ENCODE measurements around the gene GPR37L1. TPM values are rescaled to one million over a fixed set of nuclear protein-coding genes. Genes with fewer than 3 reads are reported as not detected.

Gene GPR37L1
- total and polyA plus RNA-seq, 11 donors = 0.03 to 0.05 (median 0.04) TPM; not detected in 8

- Histone ChIP-seq H3K27me3 (peaks cover 0 to 16% (median 0%) of the 10 kb centered on the region in 9 donors), H3K27ac (no peak overlapping the region), H3K4me3 (no peak overlapping the region), H3K4me1 (peaks cover 0 to 8% (median 0%) of the 10 kb centered on the region in 12 donors), H3K36me3 (no peaks in the 10 kb centered on the region), H3K9me3 (no peaks in the 10 kb centered on the region)
- no peak for TF ChIP-seq POLR2A (IDR thresholded peaks at IDR 0.05)
- TF ChIP-seq CTCF (IDR thresholded peaks at IDR 0.05) = no peak
- DNase-seq (no peak), ATAC-seq (no peak)
- intact Hi-C loops (cut with DNase I) = loop anchor here in 1 of 10 donors (5.0 kb wide), 1 partner anchor 535 kb away; no protein-coding TSS in a partner anchor
- whole genome bisulfite sequencing, 4 donors = 84 to 93% (median 90%) methylated on average over 8 of the region's 8 CpGs
These were observed 59.5 kb downstream of the GPR37L1 start for GRCh38 chr1:202182040-202182877.

Other genes with a start within 250 kb of the GPR37L1 start
- 100 to 1,000 TPM in 6 of 9 donors, 10 to 100 TPM in 3; 66.5 to 262 (median 133) TPM for gene SHISA4, start 234.0 kb upstream of the GPR37L1 start, total RNA-seq
- gene SHISA4, start 234.0 kb upstream of the GPR37L1 start, polyA plus RNA-seq = 100 to 1,000 TPM in 1 of 2 donors, 10 to 100 TPM in 1; 53.2 to 101 TPM
- gene LMOD1, start 176.4 kb upstream of the GPR37L1 start, total RNA-seq = 10 to 100 TPM in 4 of 9 donors, 1 to 10 TPM in 5; 4.6 to 24.9 (median 10.0) TPM
- gene LMOD1, start 176.4 kb upstream of the GPR37L1 start, polyA plus RNA-seq = 10 to 100 TPM in 1 of 2 donors, 1 to 10 TPM in 1; 5.1 to 14.5 TPM
- gene TIMM17A, start 167.4 kb upstream of the GPR37L1 start, total RNA-seq = 100 to 1,000 TPM in 3 of 9 donors, 10 to 100 TPM in 6; 31.7 to 120 (median 86.0) TPM
- 100 to 1,000 TPM in 1 of 2 donors, 10 to 100 TPM in 1; 50.7 to 151 TPM for gene TIMM17A, start 167.4 kb upstream of the GPR37L1 start, polyA plus RNA-seq
- gene RNPEP, start 140.3 kb upstream of the GPR37L1 start, total RNA-seq = 10 to 100 TPM; 14.1 to 36.2 (median 18.1) TPM
- gene RNPEP, start 140.3 kb upstream of the GPR37L1 start, polyA plus RNA-seq = 10 to 100 TPM; 12.4 to 14.3 TPM
- 10 to 100 TPM in 1 of 9 donors, 1 to 10 TPM in 2, under 1 TPM in 4, not detected in 2; 0.32 to 42.5 (median 0.69) TPM for gene ELF3, start 112.3 kb upstream of the GPR37L1 start, total RNA-seq
- 1 to 10 TPM in 1 of 2 donors, under 1 TPM in 1; 0.15 to 3.9 TPM for gene ELF3, start 112.3 kb upstream of the GPR37L1 start, polyA plus RNA-seq
- gene ARL8A, start 21.8 kb downstream of the GPR37L1 start, total RNA-seq = 10 to 100 TPM; 33.0 to 86.4 (median 75.6) TPM
- gene ARL8A, start 21.8 kb downstream of the GPR37L1 start, polyA plus RNA-seq = 10 to 100 TPM; 22.6 to 35.5 TPM
- 10 to 100 TPM in 1 of 9 donors, 1 to 10 TPM in 3, under 1 TPM in 4, not detected in 1; 0.30 to 10.3 (median 0.86) TPM for gene PTPN7, start 37.7 kb downstream of the GPR37L1 start, total RNA-seq
- gene PTPN7, start 37.7 kb downstream of the GPR37L1 start, polyA plus RNA-seq = under 1 TPM; 0.19 to 0.36 TPM
- 1 to 10 TPM in 6 of 9 donors, under 1 TPM in 3; 0.29 to 3.5 (median 1.8) TPM for gene LGR6, start 70.9 kb downstream of the GPR37L1 start, total RNA-seq
- 1 to 10 TPM; 1.3 to 1.7 TPM for gene LGR6, start 70.9 kb downstream of the GPR37L1 start, polyA plus RNA-seq
- 10 to 100 TPM in 5 of 9 donors, 1 to 10 TPM in 4; 8.6 to 18.9 (median 10.7) TPM for gene UBE2T, start 219.0 kb downstream of the GPR37L1 start, total RNA-seq
- 10 to 100 TPM in 1 of 2 donors, 1 to 10 TPM in 1; 6.9 to 47.8 TPM for gene UBE2T, start 219.0 kb downstream of the GPR37L1 start, polyA plus RNA-seq
- 100 to 1,000 TPM; 368 to 972 (median 618) TPM for gene PPP1R12B, start 225.8 kb downstream of the GPR37L1 start, total RNA-seq
- 100 to 1,000 TPM in 1 of 2 donors, 10 to 100 TPM in 1; 49.9 to 108 TPM for gene PPP1R12B, start 225.8 kb downstream of the GPR37L1 start, polyA plus RNA-seq